GM12801 (cell line): Measurements from ENCODE around the gene SAP30BP.

Source experiments
- CTCF ChIP-seq: IDR thresholded peaks from one replicate; pipeline ENCODE4 v1.5.1; 2011; ENCODE audit warnings: control low read depth; ENCODE audit not compliant: insufficient read length; ENCODE audit errors: extremely low read depth

SAP30BP gene

GRCh38 chr17:75707079-75707571, 40.0 kb downstream of the SAP30BP start:
- no peak for TF ChIP-seq CTCF

GRCh38 chr17:75712446-75712845, 45.3 kb downstream of the SAP30BP start:
- no peak for TF ChIP-seq CTCF

DNA sequence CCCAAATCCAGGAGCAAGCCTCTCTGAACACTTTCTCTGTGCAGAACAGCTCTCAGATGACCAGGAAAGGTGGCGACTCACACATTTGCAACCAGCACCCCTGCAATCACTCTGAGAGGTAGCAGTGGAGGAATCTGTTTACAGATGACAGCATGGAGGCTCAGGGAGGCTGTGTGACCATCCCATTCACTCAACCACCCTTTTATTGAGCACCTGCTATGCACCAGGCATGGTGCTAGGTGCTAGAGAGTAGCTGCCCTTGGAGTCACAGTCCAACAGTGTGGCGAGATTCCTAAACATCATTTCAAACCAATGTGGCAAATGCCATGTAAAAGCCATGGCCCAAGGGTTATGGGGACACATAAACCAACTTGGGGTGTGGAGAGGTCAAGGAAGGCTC, 52.6 kb downstream of the SAP30BP start:
- no peak for TF ChIP-seq CTCF

- TF ChIP-seq CTCF: no peak
Observed at GRCh38 chr17:75720656-75721462, 53.7 kb downstream of the SAP30BP start, which contains the start of gene ITGB4. Gene ITGB4, plus strand, starts transcription at chr17:75721459. Its CDS starts 3,245 bp downstream, at chr17:75724704.

DNA sequence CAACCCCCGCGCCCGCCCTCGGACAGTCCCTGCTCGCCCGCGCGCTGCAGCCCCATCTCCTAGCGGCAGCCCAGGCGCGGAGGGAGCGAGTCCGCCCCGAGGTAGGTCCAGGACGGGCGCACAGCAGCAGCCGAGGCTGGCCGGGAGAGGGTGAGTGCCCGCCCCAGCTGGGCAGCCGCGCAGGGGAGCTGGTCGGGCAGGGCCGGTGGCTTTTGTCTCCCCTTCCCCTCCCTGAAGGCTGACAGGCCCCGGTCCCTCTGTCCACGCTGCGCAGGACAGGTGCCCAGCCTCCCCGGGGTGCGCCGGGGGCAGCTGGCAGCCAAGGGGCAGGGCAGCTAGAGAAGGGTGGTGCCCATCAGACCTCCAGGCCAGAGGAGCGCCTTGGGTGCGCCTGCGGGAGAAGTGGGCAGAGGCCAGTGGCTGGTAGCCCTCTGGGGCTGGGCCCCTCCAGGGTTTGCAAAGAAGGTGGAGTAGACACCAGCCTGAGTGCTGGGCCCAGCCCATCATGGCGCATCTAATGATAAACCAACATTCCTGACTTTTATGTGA, 54.4 kb downstream of the SAP30BP start:
- TF ChIP-seq CTCF: no peak

- TF ChIP-seq CTCF: no peak
Observed at GRCh38 chr17:75722076-75722475, 54.9 kb downstream of the SAP30BP start.

DNA sequence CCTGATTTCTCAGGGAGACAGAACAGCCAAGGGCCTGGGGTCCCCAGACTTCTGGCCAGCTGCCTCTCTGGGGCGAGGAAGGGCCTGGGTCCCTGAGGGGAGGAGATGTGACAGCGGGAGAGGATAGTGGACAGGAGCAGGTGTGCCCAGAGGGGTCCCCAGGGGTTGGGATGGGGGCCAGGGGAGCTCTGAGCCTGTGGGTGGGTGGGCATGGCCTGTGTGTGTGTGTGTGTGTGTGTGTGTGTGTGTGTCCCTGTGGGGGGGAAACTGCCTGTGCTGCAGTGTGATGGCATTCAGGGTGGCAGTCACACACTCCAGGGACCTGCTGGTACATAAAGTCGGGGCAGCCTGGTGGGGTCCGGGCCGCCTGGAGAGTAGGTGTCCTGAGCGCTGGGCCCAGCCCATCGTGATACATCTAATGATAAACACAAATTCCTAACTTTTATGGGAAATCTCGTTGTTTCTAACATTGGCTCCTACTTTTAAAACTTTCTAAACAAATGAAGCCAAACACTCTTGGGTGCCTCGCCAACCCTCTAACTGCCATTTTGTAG, 55.5 kb downstream of the SAP30BP start:
- no peak for TF ChIP-seq CTCF
